ENCODE results near the gene GRIFIN.

The GRIFIN gene

GRCh38 chr7:2468227-2468626 lies 8.0 kb downstream of the GRIFIN start:
- H3K36me3 ChIP-seq (ENCODE audit: control insufficient read depth, insufficient read depth, low read length): no peaks in the 10 kb centered on the region
- H3K27me3 ChIP-seq (replicated peaks; ENCODE audit: control insufficient read depth, insufficient read depth, low read length): no peaks in the 10 kb centered on the region
- no peak for DNase-seq (ENCODE audit: extremely low read depth, insufficient read length)
- no peak overlapping the region for H3K4me3 ChIP-seq (replicated peaks; ENCODE audit: low read depth, low read length)
- TF ChIP-seq CTCF (IDR thresholded peaks at IDR 0.05; ENCODE audit: insufficient read depth, low read length, poor library complexity, severe bottlenecking): no peak

GRCh38 chr7:2466675-2467074 lies 9.5 kb downstream of the GRIFIN start:
- no peaks in the 10 kb centered on the region for H3K36me3 ChIP-seq (ENCODE audit: control insufficient read depth, insufficient read depth, low read length)
- DNase-seq (ENCODE audit: extremely low read depth, insufficient read length): no peak
- H3K4me3 ChIP-seq (replicated peaks; ENCODE audit: low read depth, low read length): no peak overlapping the region
- H3K27me3 ChIP-seq (replicated peaks; ENCODE audit: control insufficient read depth, insufficient read depth, low read length): no peaks in the 10 kb centered on the region
- no peak for TF ChIP-seq CTCF (IDR thresholded peaks at IDR 0.05; ENCODE audit: insufficient read depth, low read length, poor library complexity, severe bottlenecking)

DNA sequence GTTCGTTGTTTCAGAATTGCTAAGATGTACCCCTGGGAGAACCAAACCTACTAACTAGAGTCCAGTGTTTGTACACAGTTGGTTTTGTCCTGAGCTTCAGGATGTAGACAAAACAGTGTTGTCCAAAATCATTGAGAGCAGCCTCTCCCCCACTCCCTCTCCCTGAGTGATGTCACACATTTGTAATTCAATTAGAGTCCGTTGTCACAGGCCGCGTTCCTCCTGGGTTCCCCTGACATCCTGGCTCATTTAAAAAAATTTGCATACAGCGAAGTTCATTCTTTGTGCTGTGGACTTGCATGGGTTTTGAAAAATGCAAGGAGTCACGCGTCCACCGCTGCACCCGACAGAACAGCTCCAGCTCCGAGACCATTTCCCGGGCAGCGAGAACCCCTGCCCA lies 10.3 kb downstream of the GRIFIN start:
- H3K4me3 ChIP-seq (replicated peaks; ENCODE audit: low read depth, low read length): no peak overlapping the region
- H3K27me3 ChIP-seq (replicated peaks; ENCODE audit: control insufficient read depth, insufficient read depth, low read length): no peaks in the 10 kb centered on the region
- TF ChIP-seq CTCF (IDR thresholded peaks at IDR 0.05; ENCODE audit: insufficient read depth, low read length, poor library complexity, severe bottlenecking): no peak
- no peak for DNase-seq (ENCODE audit: extremely low read depth, insufficient read length)
- H3K36me3 ChIP-seq (ENCODE audit: control insufficient read depth, insufficient read depth, low read length): no peaks in the 10 kb centered on the region

DNA sequence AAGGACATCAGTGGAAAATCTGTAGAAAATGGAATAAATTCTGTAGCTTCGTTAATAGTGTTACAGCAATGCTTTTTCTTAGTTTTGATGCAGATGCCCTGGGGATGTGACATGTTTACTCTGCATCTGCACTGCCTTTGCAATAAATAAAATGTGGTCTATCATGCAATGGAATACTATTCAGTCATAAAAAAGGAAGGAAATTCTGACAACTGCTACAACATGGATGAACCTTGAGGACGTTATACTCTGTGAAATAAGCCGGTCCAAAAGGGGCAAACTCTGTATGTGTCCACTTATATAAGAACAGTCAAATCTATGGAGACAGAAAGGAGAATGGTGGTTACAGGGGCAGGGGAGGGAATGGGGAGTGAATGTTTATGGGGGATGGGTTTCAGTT lies 13.5 kb downstream of the GRIFIN start:
- no peaks in the 10 kb centered on the region for H3K36me3 ChIP-seq (ENCODE audit: control insufficient read depth, insufficient read depth, low read length)
- no peak for DNase-seq (ENCODE audit: extremely low read depth, insufficient read length)
- no peak overlapping the region for H3K4me3 ChIP-seq (replicated peaks; ENCODE audit: low read depth, low read length)
- H3K27me3 ChIP-seq (replicated peaks; ENCODE audit: control insufficient read depth, insufficient read depth, low read length): no peaks in the 10 kb centered on the region
- TF ChIP-seq CTCF (IDR thresholded peaks at IDR 0.05; ENCODE audit: insufficient read depth, low read length, poor library complexity, severe bottlenecking): no peak

DNA sequence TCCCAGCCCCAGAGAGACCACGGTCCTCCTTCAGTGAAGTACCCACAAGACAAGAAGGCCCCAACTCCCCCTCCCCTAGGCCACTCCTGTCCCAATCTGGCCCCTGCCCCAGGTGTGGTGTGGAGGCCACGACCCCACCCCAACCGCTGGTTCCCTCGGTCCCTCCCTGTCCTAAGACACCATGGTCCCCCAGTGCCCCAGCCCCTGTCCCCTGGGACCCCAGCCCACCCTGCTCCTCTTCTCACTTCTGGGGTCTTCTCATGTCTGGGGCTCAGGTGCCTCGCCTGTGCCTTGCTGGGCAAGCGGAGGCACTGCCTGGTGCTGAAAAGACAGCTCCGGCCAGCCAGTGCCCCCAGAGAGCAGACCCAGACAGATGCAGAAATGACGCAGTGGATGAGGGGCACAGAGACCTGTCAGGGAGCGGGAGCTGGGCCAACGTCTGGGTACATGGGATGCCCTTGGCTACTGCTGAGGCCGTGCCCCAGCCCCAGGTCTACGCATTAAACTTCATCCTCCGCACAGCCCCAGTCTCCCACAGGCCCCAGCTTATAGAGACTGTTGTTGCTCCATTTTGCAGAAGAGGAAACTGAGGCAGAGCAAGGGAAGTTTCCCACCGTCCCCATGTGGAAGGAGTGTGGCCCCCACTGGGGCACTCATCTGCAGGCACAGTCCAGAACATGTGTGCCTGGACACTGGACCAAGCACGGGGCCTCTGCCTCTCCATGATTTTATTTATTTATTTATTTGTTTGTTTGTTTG lies 14.8 kb downstream of the GRIFIN start:
- H3K4me3 ChIP-seq (replicated peaks; ENCODE audit: low read depth, low read length): no peak overlapping the region
- TF ChIP-seq CTCF (IDR thresholded peaks at IDR 0.05; ENCODE audit: insufficient read depth, low read length, poor library complexity, severe bottlenecking): no peak
- no peaks in the 10 kb centered on the region for H3K27me3 ChIP-seq (replicated peaks; ENCODE audit: control insufficient read depth, insufficient read depth, low read length)
- H3K36me3 ChIP-seq (ENCODE audit: control insufficient read depth, insufficient read depth, low read length): no peaks in the 10 kb centered on the region
- DNase-seq (ENCODE audit: extremely low read depth, insufficient read length): no peak

GRCh38 chr7:2460641-2461040 lies 15.6 kb downstream of the GRIFIN start:
- no peak for TF ChIP-seq CTCF (IDR thresholded peaks at IDR 0.05; ENCODE audit: insufficient read depth, low read length, poor library complexity, severe bottlenecking)
- no peaks in the 10 kb centered on the region for H3K36me3 ChIP-seq (ENCODE audit: control insufficient read depth, insufficient read depth, low read length)
- no peak overlapping the region for H3K4me3 ChIP-seq (replicated peaks; ENCODE audit: low read depth, low read length)
- H3K27me3 ChIP-seq (replicated peaks; ENCODE audit: control insufficient read depth, insufficient read depth, low read length): no peaks in the 10 kb centered on the region
- no peak for DNase-seq (ENCODE audit: extremely low read depth, insufficient read length)

All from GM06990 (cell line).